ENCODE results near the gene EXOC6. TPM values are rescaled to one million over a fixed set of nuclear protein-coding genes. Genes with fewer than 3 reads are reported as not detected.

The EXOC6 gene
- total and polyA plus RNA-seq, 3 experiments from 2014 or later, result 7.3 to 10.9 (median 10.6) TPM

DNA sequence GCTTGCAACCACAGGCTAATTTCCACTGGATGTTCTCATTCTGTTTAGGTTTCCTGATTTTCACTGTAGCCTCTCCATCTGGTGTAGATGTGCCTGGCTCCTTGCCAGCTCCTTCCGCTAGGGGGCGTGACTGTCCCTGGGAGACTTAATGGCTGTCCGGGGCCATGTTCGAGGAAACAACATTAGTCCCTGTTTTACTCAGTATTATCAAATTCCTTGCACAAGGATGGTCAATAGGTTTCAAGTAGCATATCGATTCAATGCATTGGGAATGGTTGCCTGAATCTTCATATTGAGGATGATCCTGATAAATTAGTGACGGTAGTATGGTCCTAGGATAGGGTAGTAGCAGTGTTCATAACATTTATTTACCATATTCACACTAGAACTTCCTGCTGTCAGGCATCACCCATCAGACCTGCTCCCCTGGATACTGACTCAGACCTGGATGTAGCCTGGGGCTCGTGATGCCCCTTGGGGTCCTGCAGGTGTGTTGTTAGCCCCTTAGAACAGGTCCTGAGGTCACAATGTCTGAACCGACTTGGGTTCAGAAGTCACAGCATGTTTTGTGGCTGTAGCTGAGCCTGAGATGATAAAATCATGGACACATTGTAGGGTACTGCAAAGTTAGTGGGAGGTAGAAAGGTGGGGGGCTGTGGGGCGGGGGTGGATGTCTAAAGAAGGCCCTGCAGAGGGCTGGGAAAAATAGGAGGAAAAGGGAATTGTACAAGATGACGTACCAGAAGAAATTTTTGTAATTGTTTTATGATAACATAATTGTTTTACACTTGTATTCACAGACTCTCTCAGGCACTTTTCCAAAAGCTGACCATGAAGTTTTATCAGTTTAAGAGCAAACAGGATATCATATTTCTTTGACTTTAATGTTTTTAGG lies 8.9 kb upstream of the EXOC6 start:
- Histone ChIP-seq H3K4me1 (ENCODE audit: insufficient read depth, low read length) (no peaks in the 10 kb centered on the region), H3K27me3 (ENCODE audit: insufficient read depth, low read length, poor library complexity, severe bottlenecking) (no peaks in the 10 kb centered on the region), H3K4me3 (ENCODE audit: low read length) (no peak overlapping the region), H3K27ac (ENCODE audit: low read depth, low read length) (no peak overlapping the region), H3K36me3 (ENCODE audit: insufficient read depth, low read length) (no peaks in the 10 kb centered on the region), H3K9me3 (ENCODE audit: low read length) (no peaks in the 10 kb centered on the region)
- Mint-ChIP-seq H3K9me3 (no peaks in the 10 kb centered on the region), H3K4me1 (peaks cover 0 to 2% (median 0%) of the 10 kb centered on the region in 3 donors), H3K27ac (no peak overlapping the region), H3K36me3 (no peaks in the 10 kb centered on the region), H3K4me3 (no peak overlapping the region), H3K27me3 (no peaks in the 10 kb centered on the region)
- CTCF ChIA-PET, result interaction anchor here (2.9 kb wide), 1 partner anchor 9 kb away, joined by 13 read pairs; the partner anchor contains the start of gene EXOC6
- peak; percentile 9 to 60 (median 17) for DNase-seq
- POLR2A ChIA-PET, result no interaction called here

DNA sequence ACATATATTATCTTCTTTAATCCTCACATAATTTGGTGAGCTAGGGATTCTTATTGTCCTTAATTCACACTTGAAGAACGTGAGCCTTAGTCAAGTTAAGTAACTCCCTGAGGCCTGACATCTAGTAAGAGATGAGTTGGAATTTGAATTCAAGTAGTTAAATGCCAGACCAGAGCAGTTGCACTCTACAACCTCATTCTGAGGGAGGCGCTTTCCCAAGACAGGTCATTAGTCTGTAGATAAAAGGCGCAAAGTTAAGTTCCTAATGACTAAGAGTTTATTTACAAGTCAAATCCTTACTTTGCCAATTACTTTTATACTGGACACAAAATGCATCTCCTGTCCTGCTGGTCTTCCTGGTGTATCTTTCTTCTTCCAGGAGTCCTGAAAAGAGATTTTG lies 3.6 kb upstream of the EXOC6 start:
- no peaks in the 10 kb centered on the region for H3K9me3 Mint-ChIP-seq
- no peaks in the 10 kb centered on the region for H3K36me3 ChIP-seq (ENCODE audit: insufficient read depth, low read length)
- peaks cover 13 to 19% (median 14%) of the 10 kb centered on the region in 3 donors for H3K4me1 Mint-ChIP-seq
- ChIA-PET POLR2A (no interaction called here), CTCF (interaction anchor here (1.1 to 2.7 kb wide), 2 partner anchors 11 to 36 kb away, joined by 3 to 21 read pairs; no protein-coding TSS in a partner anchor)
- peak overlapping the region in 1 of 7 donors; percentile 51 for H3K4me3 Mint-ChIP-seq
- peaks cover 13% of the 10 kb centered on the region for H3K4me1 ChIP-seq (ENCODE audit: insufficient read depth, low read length)
- no peaks in the 10 kb centered on the region for H3K27me3 ChIP-seq (ENCODE audit: insufficient read depth, low read length, poor library complexity, severe bottlenecking)
- no peaks in the 10 kb centered on the region for H3K9me3 ChIP-seq (ENCODE audit: low read length)
- H3K36me3 Mint-ChIP-seq, result peaks cover 0 to 1% (median 0%) of the 10 kb centered on the region in 3 donors
- no peak overlapping the region for H3K27ac ChIP-seq (ENCODE audit: low read depth, low read length)
- peak overlapping the region in 1 of 8 donors; percentile 30 for H3K27ac Mint-ChIP-seq
- DNase-seq, result no peak
- H3K4me3 ChIP-seq (ENCODE audit: low read length), result no peak overlapping the region
- H3K27me3 Mint-ChIP-seq, result no peaks in the 10 kb centered on the region

DNA sequence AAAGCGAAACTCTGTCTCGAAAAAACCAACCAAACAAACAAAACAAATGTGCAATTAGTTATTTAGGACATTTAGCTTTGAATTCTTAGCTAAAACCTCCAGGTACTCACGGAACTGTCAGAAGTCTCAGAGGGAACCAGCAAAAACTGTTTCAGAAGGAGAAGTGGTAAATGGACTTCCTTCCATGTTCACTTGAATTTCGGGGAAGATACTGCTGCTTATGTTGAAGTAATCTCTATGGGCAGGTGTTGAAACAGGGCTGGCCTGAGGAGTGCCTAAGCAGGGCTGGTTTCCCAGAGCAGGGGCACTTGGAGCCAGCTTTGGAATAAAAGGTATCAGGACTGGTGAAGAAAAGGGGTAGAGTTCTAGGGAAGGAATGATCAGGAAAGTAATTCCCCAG lies 2.4 kb upstream of the EXOC6 start:
- Histone ChIP-seq H3K27me3 (ENCODE audit: insufficient read depth, low read length, poor library complexity, severe bottlenecking) (no peaks in the 10 kb centered on the region), H3K9me3 (ENCODE audit: low read length) (no peaks in the 10 kb centered on the region), H3K36me3 (ENCODE audit: insufficient read depth, low read length) (no peaks in the 10 kb centered on the region), H3K4me3 (ENCODE audit: low read length) (no peak overlapping the region), H3K4me1 (ENCODE audit: insufficient read depth, low read length) (peaks cover 13% of the 10 kb centered on the region), H3K27ac (ENCODE audit: low read depth, low read length) (no peak overlapping the region)
- Mint-ChIP-seq H3K4me1 (peaks cover 13 to 23% (median 16%) of the 10 kb centered on the region in 3 donors), H3K9me3 (no peaks in the 10 kb centered on the region), H3K36me3 (peaks cover 0 to 1% (median 0%) of the 10 kb centered on the region in 3 donors), H3K27ac (peak overlapping the region in 1 of 8 donors; percentile 92), H3K27me3 (no peaks in the 10 kb centered on the region), H3K4me3 (peak overlapping the region in 1 of 7 donors; percentile 65)
- ChIA-PET POLR2A (no interaction called here), CTCF (interaction anchor here (1.5 kb wide), 1 partner anchor 35 kb away, joined by 3 read pairs; no protein-coding TSS in a partner anchor)
- DNase-seq, result no peak

DNA sequence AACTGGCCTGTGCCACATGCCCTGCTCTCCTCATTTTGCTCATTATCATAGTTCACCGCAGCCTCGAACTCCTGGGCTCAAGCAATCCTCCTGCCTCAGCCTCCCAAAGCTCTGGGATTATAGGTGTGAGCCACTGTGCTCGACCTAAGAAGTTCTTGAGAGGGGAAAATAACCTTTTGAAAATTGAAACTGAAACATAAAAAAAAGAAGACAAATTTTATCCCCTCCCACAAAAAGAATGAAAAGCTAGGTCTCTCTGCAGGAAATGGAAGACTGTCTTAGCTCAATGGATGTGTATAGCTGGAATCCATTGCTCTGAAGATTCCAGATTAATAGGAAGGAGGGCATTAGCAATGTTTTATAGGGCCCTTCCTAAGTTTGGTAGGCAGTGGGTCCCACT lies 2.0 kb upstream of the EXOC6 start:
- H3K4me3 Mint-ChIP-seq, result peak overlapping the region in 4 of 7 donors; percentile 22 to 92 (median 56)
- peak overlapping the region in 2 of 8 donors; percentile 4 to 92 for H3K27ac Mint-ChIP-seq
- H3K4me1 ChIP-seq (ENCODE audit: insufficient read depth, low read length), result peaks cover 13% of the 10 kb centered on the region
- H3K27me3 Mint-ChIP-seq, result no peaks in the 10 kb centered on the region
- H3K4me3 ChIP-seq (ENCODE audit: low read length), result no peak overlapping the region
- H3K27me3 ChIP-seq (ENCODE audit: insufficient read depth, low read length, poor library complexity, severe bottlenecking), result no peaks in the 10 kb centered on the region
- ChIA-PET CTCF (interaction anchor here (1.0 to 1.5 kb wide), 5 partner anchors 9 to 39 kb away, joined by 3 to 6 read pairs (median 3); no protein-coding TSS in a partner anchor), POLR2A (no interaction called here)
- peaks cover 0 to 1% (median 0%) of the 10 kb centered on the region in 3 donors for H3K36me3 Mint-ChIP-seq
- no peak overlapping the region for H3K27ac ChIP-seq (ENCODE audit: low read depth, low read length)
- no peaks in the 10 kb centered on the region for H3K9me3 Mint-ChIP-seq
- DNase-seq, result no peak
- no peaks in the 10 kb centered on the region for H3K36me3 ChIP-seq (ENCODE audit: insufficient read depth, low read length)
- peaks cover 13 to 23% (median 16%) of the 10 kb centered on the region in 3 donors for H3K4me1 Mint-ChIP-seq
- no peaks in the 10 kb centered on the region for H3K9me3 ChIP-seq (ENCODE audit: low read length)

DNA sequence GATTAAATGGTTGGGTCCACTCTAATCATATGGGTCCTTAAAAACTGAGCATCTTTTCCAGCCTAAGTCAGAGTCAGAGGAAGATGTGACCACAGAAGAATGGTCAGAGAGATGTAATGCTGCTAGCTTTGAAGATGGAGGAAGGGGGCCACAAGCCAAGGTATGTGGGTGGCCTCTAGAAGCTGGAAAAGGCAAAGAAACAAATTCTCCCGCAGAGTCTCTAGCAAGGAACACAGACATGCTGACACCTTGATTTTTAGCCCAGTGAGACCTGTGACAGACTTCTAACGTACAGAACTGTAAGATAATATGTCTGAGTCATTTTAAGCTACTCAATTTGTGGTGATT lies 1.5 kb upstream of the EXOC6 start:
- POLR2A ChIA-PET, result no interaction called here

DNA sequence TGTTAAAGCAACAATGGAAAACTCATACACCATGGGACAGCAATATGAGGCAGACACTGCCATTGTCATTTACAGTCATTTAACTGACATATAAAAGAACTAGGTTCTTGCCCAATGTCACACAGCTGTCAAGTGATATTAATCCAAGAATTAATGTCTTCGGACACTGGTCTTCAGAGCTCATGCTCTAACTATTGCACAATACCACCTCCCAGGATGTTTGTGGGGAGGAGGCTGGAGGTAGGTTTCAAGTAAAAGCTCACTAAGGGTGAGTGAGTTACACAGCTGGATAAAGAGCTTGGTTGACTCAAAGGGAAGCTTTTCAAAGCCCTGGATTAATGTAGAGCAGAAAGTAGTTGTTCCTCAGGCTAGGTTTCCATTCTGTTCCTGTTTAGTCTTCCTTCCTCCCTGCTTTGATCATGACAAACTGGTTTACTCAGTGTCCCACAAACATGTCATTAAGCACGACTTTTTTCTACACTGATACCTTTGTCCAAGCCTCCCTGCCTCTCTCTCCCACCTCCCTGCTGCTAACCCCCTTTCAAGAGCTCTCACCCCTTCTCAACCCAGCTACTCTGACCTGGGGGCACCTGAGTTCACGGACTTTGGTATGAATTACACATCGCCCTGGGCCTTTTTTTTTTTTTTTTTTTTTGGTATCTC lies 987 bp upstream of the EXOC6 start:
- no peak for DNase-seq
- H3K9me3 Mint-ChIP-seq, result no peaks in the 10 kb centered on the region
- no peaks in the 10 kb centered on the region for H3K27me3 Mint-ChIP-seq
- Histone ChIP-seq H3K27me3 (ENCODE audit: insufficient read depth, low read length, poor library complexity, severe bottlenecking) (no peaks in the 10 kb centered on the region), H3K27ac (ENCODE audit: low read depth, low read length) (peak overlapping the region; percentile 45), H3K9me3 (ENCODE audit: low read length) (no peaks in the 10 kb centered on the region), H3K4me1 (ENCODE audit: insufficient read depth, low read length) (peaks cover 13% of the 10 kb centered on the region), H3K36me3 (ENCODE audit: insufficient read depth, low read length) (no peaks in the 10 kb centered on the region), H3K4me3 (ENCODE audit: low read length) (no peak overlapping the region)
- peak overlapping the region; percentile 88 to 92 (median 91) for H3K4me3 Mint-ChIP-seq
- CTCF ChIA-PET, result interaction anchor here (1.0 to 2.0 kb wide), 8 partner anchors 9 to 505 kb away, joined by 3 to 13 read pairs (median 3); no protein-coding TSS in a partner anchor
- H3K36me3 Mint-ChIP-seq, result peaks cover 0 to 1% (median 0%) of the 10 kb centered on the region in 3 donors
- peak overlapping the region; percentile 42 to 94 (median 90) for H3K27ac Mint-ChIP-seq
- H3K4me1 Mint-ChIP-seq, result peaks cover 13 to 23% (median 16%) of the 10 kb centered on the region in 3 donors
- POLR2A ChIA-PET, result interaction anchor here (0.6 kb wide), 2 partner anchors 54 to 101 kb away, joined by 3 to 4 read pairs; no protein-coding TSS in a partner anchor

More for the DNA sequence above, 1.5 kb upstream of the EXOC6 start:
- H3K27ac ChIP-seq (ENCODE audit: low read depth, low read length), result no peak overlapping the region
- H3K36me3 Mint-ChIP-seq, result peaks cover 0 to 1% (median 0%) of the 10 kb centered on the region in 3 donors
- no peaks in the 10 kb centered on the region for H3K9me3 Mint-ChIP-seq
- peaks cover 13% of the 10 kb centered on the region for H3K4me1 ChIP-seq (ENCODE audit: insufficient read depth, low read length)
- H3K27me3 Mint-ChIP-seq, result no peaks in the 10 kb centered on the region
- peak overlapping the region in 2 of 8 donors; percentile 4 to 92 for H3K27ac Mint-ChIP-seq
- CTCF ChIA-PET, result interaction anchor here (1.0 to 1.5 kb wide), 5 partner anchors 10 to 39 kb away, joined by 3 to 6 read pairs (median 3); no protein-coding TSS in a partner anchor
- no peaks in the 10 kb centered on the region for H3K9me3 ChIP-seq (ENCODE audit: low read length)
- no peaks in the 10 kb centered on the region for H3K36me3 ChIP-seq (ENCODE audit: insufficient read depth, low read length)
- H3K4me1 Mint-ChIP-seq, result peaks cover 13 to 23% (median 16%) of the 10 kb centered on the region in 3 donors
- no peak overlapping the region for H3K4me3 ChIP-seq (ENCODE audit: low read length)
- peak overlapping the region; percentile 22 to 92 (median 89) for H3K4me3 Mint-ChIP-seq
- H3K27me3 ChIP-seq (ENCODE audit: insufficient read depth, low read length, poor library complexity, severe bottlenecking), result no peaks in the 10 kb centered on the region
- no peak for DNase-seq

DNA sequence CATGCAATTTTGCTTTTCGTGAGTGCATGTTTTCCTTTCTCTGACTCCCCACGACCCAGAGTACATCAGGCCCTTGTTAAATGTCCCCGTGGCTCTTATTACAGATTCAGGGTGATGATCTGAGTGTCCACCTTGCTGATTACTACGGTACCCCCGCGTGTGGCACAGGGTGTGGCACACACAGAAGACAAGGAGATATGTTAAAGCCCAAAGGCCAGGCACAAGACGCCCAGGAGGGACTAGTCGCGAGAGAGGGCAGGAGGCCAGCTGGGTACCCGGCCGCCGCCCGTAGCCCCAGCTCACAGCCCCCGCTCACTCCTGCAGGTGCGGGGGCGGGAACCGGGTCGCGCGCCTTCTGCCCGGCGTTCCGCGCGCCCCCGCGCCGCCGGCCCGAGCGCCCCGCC lies 281 bp upstream of the EXOC6 start:
- Mint-ChIP-seq H3K9me3 (no peaks in the 10 kb centered on the region), H3K36me3 (peaks cover 0 to 1% (median 0%) of the 10 kb centered on the region in 3 donors), H3K4me3 (peak overlapping the region; percentile 88 to 92 (median 91)), H3K27ac (peak overlapping the region in 7 of 8 donors; percentile 51 to 94 (median 92)), H3K27me3 (no peaks in the 10 kb centered on the region), H3K4me1 (peaks cover 13 to 24% (median 22%) of the 10 kb centered on the region in 3 donors)
- Histone ChIP-seq H3K4me3 (ENCODE audit: low read length) (peak overlapping the region; percentile 72), H3K4me1 (ENCODE audit: insufficient read depth, low read length) (peaks cover 13% of the 10 kb centered on the region), H3K9me3 (ENCODE audit: low read length) (no peaks in the 10 kb centered on the region), H3K36me3 (ENCODE audit: insufficient read depth, low read length) (no peaks in the 10 kb centered on the region), H3K27me3 (ENCODE audit: insufficient read depth, low read length, poor library complexity, severe bottlenecking) (no peaks in the 10 kb centered on the region), H3K27ac (ENCODE audit: low read depth, low read length) (peak overlapping the region; percentile 72)
- ChIA-PET CTCF (interaction anchor here (1.0 to 2.0 kb wide), 7 partner anchors 10 to 1440 kb away, joined by 3 to 13 read pairs (median 3); no protein-coding TSS in a partner anchor), POLR2A (interaction anchor here (0.5 to 1.0 kb wide), 5 partner anchors 11 to 1685 kb away, joined by 3 to 7 read pairs (median 4); no protein-coding TSS in a partner anchor)
- DNase-seq, result no peak
